Astrocyte of the cerebellum (primary cell): ENCODE results near the gene ADARB2.

ENCODE experiments used
- DNase-seq: peaks from one replicate; pipeline ENCODE4 v3.0.0-alpha.2; 2011; ENCODE audit warnings: low read depth
- H3K4me3 ChIP-seq: 2 replicates; pipeline ENCODE4 v1.5.1; 2011; ENCODE audit warnings: mild to moderate bottlenecking, low read depth, low read length, moderate library complexity
- CTCF ChIP-seq: IDR thresholded peaks from 2 replicates; pipeline ENCODE4 v1.5.1; 2012; ENCODE audit warnings: low read length, low read depth, moderate library complexity, mild to moderate bottlenecking; ENCODE audit errors: missing control alignments
- in situ Hi-C: cut with HindIII; loops from 2 replicates; pipeline ENCODE4 v1.10.0; 2017; ENCODE audit warnings: low sequenced_read_pairs

ADARB2 gene

GRCh38 chr10:1509011-1509530 lies 228.3 kb downstream of the ADARB2 start:
- no peak for TF ChIP-seq CTCF

GRCh38 chr10:1508096-1508495 lies 229.2 kb downstream of the ADARB2 start:
- H3K4me3 ChIP-seq = no peak overlapping the region
- no peak for DNase-seq
- TF ChIP-seq CTCF = no peak
- in situ Hi-C loops = no loop called here

More at GRCh38 chr10:1509011-1509530, 228.3 kb downstream of the ADARB2 start:
- no peak overlapping the region for H3K4me3 ChIP-seq
- DNase-seq = no peak
- in situ Hi-C loops = no loop called here

DNA sequence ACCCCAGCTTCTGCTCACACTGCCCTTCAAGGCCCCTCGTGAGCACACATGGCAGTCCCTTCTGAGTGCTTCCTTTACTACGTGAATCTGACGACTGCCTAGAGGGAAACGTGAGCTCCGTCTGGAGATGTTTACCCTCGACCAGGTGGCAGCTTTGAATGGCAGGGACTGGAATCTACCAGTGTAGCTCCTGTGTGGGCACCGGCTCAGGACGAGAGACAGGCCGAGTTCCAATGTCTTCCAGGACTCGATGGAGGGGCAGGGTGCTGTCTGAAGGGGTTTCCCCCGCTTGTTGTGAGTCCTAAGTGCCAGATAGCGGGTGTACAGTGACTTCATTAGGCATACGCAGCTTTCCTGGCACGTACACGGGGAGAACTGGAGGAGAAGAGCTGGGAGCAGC lies 229.9 kb downstream of the ADARB2 start:
- no peak overlapping the region for H3K4me3 ChIP-seq
- no peak for DNase-seq
- TF ChIP-seq CTCF = no peak
- in situ Hi-C loops = no loop called here

DNA sequence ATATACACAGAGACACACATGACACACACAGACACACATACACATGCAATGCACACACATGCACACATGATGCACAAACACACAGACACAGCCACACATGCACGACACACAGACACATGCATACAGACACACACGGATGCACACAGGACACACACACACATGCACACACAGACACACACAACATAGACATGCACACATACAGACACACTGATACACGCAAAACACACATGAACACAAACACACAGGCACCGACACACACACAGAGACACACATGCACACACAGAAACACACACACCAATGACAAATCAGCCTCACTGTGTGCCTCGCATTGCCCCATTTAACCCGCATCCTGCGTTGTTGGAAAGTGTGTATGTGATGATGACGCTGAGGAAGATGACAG lies 232.4 kb downstream of the ADARB2 start:
- TF ChIP-seq CTCF = no peak
- no peak for DNase-seq
- in situ Hi-C loops = no loop called here

GRCh38 chr10:1504286-1504685 lies 233.0 kb downstream of the ADARB2 start:
- in situ Hi-C loops = no loop called here

More for the DNA sequence above, 232.4 kb downstream of the ADARB2 start:
- no peak overlapping the region for H3K4me3 ChIP-seq

GRCh38 chr10:1502451-1502850 lies 234.9 kb downstream of the ADARB2 start:
- no peak for TF ChIP-seq CTCF
- in situ Hi-C loops = no loop called here
- no peak overlapping the region for H3K4me3 ChIP-seq
- DNase-seq = no peak

More at GRCh38 chr10:1504286-1504685, 233.0 kb downstream of the ADARB2 start:
- no peak for DNase-seq
- TF ChIP-seq CTCF = no peak
- no peak overlapping the region for H3K4me3 ChIP-seq
